Measurements from ENCODE around the gene COMMD1. TPM values are rescaled to one million over a fixed set of nuclear protein-coding genes. Genes with fewer than 3 reads are reported as not detected.

The COMMD1 gene
- total RNA-seq, 2 experiments from 2014 or later = 11.5 to 13.2 TPM

DNA sequence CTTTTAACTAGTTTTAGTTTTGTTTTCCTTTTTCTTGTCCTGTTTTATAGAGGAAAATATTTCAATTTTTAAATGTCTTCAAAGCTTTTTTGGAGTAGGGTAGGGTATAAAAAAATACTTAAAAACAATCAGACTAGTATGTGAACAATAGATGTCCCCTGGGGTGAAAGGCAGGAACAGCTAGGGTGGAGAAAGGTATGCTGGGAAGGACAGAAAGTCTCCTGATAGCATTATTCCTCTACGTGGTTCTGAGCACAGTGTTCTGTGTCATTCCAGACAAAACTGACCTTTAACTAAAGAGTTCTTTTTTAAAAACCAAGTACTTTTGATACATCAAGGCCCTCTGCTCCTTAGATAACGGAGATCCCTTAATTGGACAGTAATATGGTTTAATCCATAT lies 258.4 kb downstream of the COMMD1 start:
- Mint-ChIP-seq H3K4me3 (no peak overlapping the region), H3K27ac (no peak overlapping the region), H3K27me3 (no peaks in the 10 kb centered on the region), H3K36me3 (ENCODE audit: low read depth) (no peaks in the 10 kb centered on the region), H3K4me1 (ENCODE audit: low read depth) (no peaks in the 10 kb centered on the region), H3K9me3 (no peaks in the 10 kb centered on the region)
- Histone ChIP-seq H3K9me3 (ENCODE audit: control insufficient read depth in 1 of 2, insufficient read depth in 1 of 2, low read length in 2 of 2) (no peaks in the 10 kb centered on the region), H3K36me3 (ENCODE audit: insufficient read depth, low read length) (no peaks in the 10 kb centered on the region), H3K27ac (ENCODE audit: low read depth in 1 of 2, low read length in 2 of 2) (no peak overlapping the region), H3K4me3 (ENCODE audit: low read length) (no peak overlapping the region), H3K4me1 (ENCODE audit: insufficient read depth, low read length) (no peaks in the 10 kb centered on the region), H3K27me3 (ENCODE audit: control insufficient read depth in 1 of 2, insufficient read depth in 2 of 2, low read length in 2 of 2) (no peaks in the 10 kb centered on the region)
- TF ChIP-seq, protein P1, sequence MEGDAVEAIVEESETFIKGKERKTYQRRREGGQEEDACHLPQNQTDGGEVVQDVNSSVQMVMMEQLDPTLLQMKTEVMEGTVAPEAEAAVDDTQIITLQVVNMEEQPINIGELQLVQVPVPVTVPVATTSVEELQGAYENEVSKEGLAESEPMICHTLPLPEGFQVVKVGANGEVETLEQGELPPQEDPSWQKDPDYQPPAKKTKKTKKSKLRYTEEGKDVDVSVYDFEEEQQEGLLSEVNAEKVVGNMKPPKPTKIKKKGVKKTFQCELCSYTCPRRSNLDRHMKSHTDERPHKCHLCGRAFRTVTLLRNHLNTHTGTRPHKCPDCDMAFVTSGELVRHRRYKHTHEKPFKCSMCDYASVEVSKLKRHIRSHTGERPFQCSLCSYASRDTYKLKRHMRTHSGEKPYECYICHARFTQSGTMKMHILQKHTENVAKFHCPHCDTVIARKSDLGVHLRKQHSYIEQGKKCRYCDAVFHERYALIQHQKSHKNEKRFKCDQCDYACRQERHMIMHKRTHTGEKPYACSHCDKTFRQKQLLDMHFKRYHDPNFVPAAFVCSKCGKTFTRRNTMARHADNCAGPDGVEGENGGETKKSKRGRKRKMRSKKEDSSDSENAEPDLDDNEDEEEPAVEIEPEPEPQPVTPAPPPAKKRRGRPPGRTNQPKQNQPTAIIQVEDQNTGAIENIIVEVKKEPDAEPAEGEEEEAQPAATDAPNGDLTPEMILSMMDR (IDR thresholded peaks at IDR 0.05) = no peak
- ChIA-PET POLR2A (no interaction called here), CTCF (no interaction called here)
- intact Hi-C loops (cut with DNase I, micrococcal nuclease) = no loop called here
- DNase-seq (no peak), ATAC-seq (ENCODE audit: poor library complexity) (no peak)

DNA sequence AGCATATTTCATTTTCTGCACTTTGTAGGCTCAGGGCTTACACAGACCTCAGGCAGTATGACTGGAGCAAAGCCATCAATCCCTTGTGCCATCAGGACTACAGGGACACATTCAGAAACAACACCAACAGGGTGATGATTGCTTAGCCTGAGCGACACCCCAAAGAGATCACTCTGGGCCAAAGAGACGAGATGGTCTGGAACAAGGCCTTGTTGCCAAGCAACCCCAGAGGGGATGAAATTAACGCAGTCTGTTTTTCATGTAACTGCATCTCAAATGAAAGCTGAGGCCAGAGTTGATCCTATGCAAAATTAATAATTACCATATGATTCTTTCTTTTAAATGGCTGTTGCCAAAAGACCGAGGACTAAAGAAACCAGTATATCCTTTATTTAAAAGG lies 270.3 kb downstream of the COMMD1 start:
- Histone ChIP-seq H3K27me3 (ENCODE audit: control insufficient read depth in 1 of 2, insufficient read depth in 2 of 2, low read length in 2 of 2) (no peaks in the 10 kb centered on the region), H3K27ac (ENCODE audit: low read depth in 1 of 2, low read length in 2 of 2) (no peak overlapping the region), H3K36me3 (ENCODE audit: insufficient read depth, low read length) (no peaks in the 10 kb centered on the region), H3K9me3 (ENCODE audit: control insufficient read depth in 1 of 2, insufficient read depth in 1 of 2, low read length in 2 of 2) (no peaks in the 10 kb centered on the region), H3K4me1 (ENCODE audit: insufficient read depth, low read length) (no peaks in the 10 kb centered on the region), H3K4me3 (ENCODE audit: low read length) (no peak overlapping the region)
- Mint-ChIP-seq H3K27ac (no peak overlapping the region), H3K9me3 (no peaks in the 10 kb centered on the region), H3K4me1 (ENCODE audit: low read depth) (no peaks in the 10 kb centered on the region), H3K36me3 (ENCODE audit: low read depth) (no peaks in the 10 kb centered on the region), H3K4me3 (no peak overlapping the region), H3K27me3 (no peaks in the 10 kb centered on the region)
- ATAC-seq (ENCODE audit: poor library complexity) (no peak), DNase-seq (no peak)
- TF ChIP-seq, protein P1 (IDR thresholded peaks at IDR 0.05) = no peak
- intact Hi-C loops (cut with DNase I, micrococcal nuclease) = loop anchor here in 1 of 2 experiments (10.0 kb wide), 1 partner anchor 229 kb away; no protein-coding TSS in a partner anchor
- ChIA-PET CTCF (no interaction called here), POLR2A (no interaction called here)

DNA sequence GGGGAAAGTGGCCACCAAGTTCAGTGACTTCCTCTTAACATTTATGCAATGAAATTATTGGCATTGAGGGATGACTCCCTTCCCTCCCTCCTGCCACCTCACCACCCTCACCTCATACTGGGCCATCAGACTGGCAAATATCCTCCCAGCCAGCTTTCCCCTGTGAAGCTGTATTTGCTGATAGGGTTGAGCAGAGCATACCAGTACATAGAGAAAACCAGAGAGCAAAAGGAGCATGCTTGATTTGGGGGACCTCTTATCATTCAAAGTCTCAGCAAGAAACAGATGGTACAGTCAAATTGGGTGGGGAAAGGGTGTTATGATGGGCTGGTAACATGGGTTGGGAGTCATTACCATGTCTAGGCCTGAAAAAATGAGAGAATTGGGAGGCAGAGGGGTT lies 271.3 kb downstream of the COMMD1 start:
- Mint-ChIP-seq H3K4me1 (ENCODE audit: low read depth) (peaks cover 9% of the 10 kb centered on the region), H3K27ac (no peak overlapping the region), H3K4me3 (no peak overlapping the region), H3K9me3 (no peaks in the 10 kb centered on the region), H3K27me3 (no peaks in the 10 kb centered on the region), H3K36me3 (ENCODE audit: low read depth) (no peaks in the 10 kb centered on the region)
- Histone ChIP-seq H3K4me1 (ENCODE audit: insufficient read depth, low read length) (no peaks in the 10 kb centered on the region), H3K36me3 (ENCODE audit: insufficient read depth, low read length) (no peaks in the 10 kb centered on the region), H3K27ac (ENCODE audit: low read depth in 1 of 2, low read length in 2 of 2) (no peak overlapping the region), H3K9me3 (ENCODE audit: control insufficient read depth in 1 of 2, insufficient read depth in 1 of 2, low read length in 2 of 2) (no peaks in the 10 kb centered on the region), H3K27me3 (ENCODE audit: control insufficient read depth in 1 of 2, insufficient read depth in 2 of 2, low read length in 2 of 2) (no peaks in the 10 kb centered on the region), H3K4me3 (ENCODE audit: low read length) (no peak overlapping the region)
- intact Hi-C loops (cut with DNase I, micrococcal nuclease) = loop anchor here in 1 of 2 experiments (10.0 kb wide), 1 partner anchor 228 kb away; no protein-coding TSS in a partner anchor
- TF ChIP-seq, protein P1 (IDR thresholded peaks at IDR 0.05) = no peak
- DNase-seq = no peak
- ChIA-PET POLR2A (no interaction called here), CTCF (no interaction called here)
- no peak for ATAC-seq (ENCODE audit: poor library complexity)
